ENCODE measurements around the gene DEDD.

Gene DEDD

DNA sequence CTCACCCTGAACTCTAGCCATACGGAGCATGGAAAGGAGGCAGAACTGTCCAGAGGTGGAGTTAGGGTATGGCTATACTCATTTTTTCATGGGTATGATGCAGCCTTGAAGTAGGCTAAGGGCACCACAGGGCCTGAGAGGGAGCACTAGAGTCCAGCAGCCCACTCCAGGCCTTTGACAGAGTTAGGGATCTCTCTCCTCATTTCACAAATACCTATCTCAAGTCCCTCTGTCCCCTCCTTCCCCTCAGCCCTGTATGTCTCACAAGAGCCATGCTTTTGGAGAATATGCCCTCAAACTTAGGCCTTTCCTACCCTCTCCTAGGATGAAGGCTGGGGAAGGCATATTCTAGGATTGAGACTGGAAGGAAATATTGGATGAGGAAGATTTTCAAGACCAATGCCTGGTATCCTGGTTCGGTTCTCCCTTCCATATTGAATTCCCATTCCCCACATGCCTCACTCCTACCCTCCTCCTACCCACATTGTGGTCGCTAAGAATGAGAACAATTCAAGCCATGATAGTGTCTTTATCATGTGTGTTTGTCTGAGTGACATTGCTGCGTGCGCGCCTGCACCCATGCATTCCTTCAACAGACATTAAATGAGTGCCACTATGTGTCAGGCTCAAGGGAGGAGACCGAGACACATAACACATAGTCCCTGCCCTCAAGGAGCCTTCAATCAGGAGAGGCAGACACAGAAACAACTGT is 40.5 kb downstream of the DEDD start:
- no peak for DNase-seq

GRCh38 chr1:161091093-161091492 is 41.4 kb downstream of the DEDD start:
- DNase-seq: no peak

DNA sequence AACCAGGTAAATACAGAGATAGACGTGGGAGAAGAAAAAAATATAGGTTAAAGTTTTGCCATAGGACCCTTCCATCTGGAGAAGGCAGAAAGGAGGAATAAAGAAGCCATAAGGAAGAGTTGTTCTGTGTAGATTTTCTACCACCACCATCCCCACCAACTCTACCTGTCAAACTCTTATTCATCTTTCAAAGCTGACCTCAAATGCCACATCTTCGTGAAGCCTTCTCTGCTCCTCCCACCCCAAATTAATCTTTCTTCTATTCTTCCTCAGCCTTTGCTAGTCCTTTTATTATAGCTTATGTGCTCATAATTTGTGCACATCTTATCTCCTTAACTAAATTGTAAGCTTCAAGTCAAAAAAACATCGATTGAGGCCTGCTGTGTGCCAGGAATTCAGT is 41.9 kb downstream of the DEDD start:
- DNase-seq: no peak

DNA sequence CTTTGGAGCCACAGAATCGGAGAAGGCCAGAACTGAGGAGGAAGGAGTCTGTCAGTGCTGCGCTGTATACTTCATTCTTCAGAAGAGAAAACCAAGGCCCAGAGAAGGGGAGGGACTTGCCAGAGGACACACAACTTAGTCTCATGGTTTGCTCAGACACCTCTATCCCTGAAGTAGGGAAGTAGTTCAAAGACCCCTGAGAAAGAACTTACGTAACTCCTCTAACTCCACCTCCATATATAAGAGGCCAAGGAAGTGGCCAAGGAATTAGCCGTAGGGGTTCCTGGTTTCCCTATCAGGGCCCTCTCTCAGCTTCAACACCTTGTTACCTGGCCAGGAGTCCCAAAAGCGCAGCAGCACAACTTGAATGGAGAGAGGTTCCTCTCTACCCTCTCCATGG is 42.5 kb downstream of the DEDD start:
- DNase-seq: no peak

DNA sequence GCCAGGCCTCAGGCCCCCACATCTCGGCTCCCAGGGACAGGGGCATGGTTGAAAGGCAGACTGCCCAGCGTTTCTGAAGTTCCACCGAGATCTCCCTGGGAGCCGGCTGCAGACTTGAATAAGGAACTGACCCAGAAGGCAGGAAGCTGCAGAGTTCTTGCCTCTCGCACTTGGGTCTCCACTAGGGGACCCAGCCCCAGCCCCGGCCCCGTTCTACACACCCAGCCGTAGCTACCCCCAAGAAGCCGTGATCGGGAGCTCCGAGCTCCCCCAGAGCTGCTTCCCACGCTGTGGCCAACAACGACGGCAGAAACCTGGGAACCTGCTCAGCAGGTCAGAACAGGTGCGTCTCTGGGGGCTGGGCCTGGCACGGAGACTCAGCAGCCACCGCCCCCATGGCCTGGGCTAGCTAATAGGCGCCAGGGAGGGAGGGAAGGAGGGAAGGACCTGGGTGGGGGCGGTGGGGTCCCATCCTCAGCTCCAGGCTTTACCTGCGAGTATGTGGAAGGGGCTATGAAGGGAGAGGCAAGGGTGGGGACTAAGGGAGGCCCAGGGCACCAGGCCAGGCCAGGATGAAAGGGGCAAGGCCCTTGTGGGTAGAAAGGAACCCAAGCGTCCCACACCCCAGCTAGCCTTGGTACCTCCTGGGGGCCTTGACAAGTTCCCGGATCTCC is 43.1 kb downstream of the DEDD start, which contains the start of gene NECTIN4:
NECTIN4 (minus strand) TSS at position 308 of the 674 bp plus-strand sequence; CDS start at position 46, 262 bp downstream.
- DNase-seq: no peak

- DNase-seq: no peak
Observed at GRCh38 chr1:161088587-161089110, 43.8 kb downstream of the DEDD start.

DNA sequence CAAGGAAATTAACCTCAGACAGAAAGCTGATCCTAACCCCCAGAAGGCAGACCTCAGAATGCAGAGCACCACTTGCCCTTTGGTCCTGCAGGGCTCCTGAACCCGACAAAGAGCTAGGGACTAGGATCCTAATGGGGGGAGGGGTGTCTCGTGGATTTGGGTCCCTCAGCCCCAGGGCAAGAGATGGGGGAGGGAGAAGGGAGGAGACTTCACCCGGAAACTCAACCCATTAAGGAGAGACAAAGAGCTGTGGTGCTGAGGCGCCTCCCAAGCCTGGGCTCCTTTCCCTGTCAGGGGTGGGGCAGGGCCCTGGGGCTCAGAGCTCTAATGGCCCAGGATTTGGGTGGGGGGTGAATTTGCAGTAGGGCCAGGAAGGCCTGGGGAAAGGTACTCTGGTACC is 46.0 kb downstream of the DEDD start:
- no peak for DNase-seq

DNA sequence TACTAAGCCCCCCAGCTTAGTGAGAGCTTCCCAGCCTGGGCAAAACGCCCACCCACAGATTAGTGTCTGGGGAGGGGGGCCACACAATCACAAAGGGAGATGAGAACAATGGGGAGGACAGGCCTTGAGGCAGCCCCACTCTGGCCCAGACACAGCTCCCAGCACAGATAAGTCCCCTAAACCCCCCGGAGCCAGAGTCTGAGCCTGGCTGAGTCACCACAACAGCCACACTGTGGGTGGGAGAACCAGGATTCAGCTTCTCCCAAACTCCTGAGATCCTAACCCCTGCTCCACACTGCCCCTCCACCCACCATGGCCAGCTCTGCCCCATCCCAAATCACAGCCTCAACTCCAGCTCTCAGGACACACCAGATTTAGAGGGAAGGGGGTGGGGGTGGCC is 47.3 kb downstream of the DEDD start:
- DNase-seq: no peak

DNA sequence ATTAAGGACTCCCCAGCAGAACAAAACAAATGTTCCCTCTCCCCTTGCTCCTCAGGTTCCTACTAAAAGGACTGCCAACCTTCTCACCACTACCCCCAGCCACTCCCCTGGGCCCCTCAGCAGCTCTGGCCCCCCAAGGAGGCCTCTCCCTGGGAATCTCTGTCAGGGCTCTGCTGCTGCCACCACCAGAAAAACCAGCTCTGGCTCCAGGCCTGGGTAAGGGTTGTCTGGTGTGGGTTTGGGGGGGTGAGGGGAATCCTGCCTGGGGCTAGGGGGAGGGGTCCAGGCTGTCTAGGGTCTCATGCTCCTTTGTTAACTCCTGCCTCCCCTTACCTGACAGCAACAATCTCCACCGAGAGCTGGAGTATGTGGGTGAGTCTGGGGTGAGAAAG is 47.9 kb downstream of the DEDD start:
- no peak for DNase-seq

- DNase-seq: no peak
Observed at GRCh38 chr1:161083748-161084596, 48.5 kb downstream of the DEDD start.

- no peak for DNase-seq
Observed at GRCh38 chr1:161082996-161083747, 49.3 kb downstream of the DEDD start.

DNA sequence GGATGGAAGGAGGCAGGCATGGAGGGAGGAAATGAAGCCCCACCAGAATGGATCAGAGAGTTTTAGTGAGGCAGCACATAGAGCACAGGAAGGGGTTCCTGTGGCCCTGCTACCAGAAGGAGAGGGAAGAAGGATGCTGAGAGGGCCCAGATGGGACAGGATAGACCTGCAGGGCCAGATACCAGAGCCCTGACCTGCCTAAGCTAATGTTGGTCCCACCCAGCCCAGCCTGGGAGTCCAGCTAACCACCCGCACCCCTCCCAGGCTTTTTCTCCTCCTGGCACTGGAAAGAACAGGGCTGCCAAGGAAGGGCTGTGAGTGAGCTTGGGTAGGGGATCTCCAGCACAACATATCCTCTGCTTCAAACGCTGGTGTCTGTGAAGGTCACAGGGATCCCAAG is 50.0 kb downstream of the DEDD start:
- no peak for DNase-seq

DNA sequence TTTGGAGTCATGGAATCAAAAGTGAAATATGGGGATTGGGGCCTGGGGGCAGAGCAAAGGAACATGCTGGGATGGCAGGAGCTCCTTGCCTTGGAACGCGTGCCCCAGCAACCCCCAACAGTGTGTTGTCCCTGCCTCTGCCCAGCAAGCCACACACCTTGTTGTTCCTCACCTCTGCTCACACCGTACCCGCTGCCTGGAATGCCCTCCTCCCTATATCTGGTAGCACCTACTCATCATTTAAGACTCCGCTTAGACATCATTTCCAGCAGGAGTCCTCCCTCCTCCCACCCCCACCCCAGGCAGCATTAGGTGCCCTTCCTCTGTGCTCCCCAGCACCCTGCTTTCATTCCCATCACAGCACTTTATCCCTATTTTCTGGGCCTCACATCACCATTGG is 50.9 kb downstream of the DEDD start:
- DNase-seq: no peak

DNA sequence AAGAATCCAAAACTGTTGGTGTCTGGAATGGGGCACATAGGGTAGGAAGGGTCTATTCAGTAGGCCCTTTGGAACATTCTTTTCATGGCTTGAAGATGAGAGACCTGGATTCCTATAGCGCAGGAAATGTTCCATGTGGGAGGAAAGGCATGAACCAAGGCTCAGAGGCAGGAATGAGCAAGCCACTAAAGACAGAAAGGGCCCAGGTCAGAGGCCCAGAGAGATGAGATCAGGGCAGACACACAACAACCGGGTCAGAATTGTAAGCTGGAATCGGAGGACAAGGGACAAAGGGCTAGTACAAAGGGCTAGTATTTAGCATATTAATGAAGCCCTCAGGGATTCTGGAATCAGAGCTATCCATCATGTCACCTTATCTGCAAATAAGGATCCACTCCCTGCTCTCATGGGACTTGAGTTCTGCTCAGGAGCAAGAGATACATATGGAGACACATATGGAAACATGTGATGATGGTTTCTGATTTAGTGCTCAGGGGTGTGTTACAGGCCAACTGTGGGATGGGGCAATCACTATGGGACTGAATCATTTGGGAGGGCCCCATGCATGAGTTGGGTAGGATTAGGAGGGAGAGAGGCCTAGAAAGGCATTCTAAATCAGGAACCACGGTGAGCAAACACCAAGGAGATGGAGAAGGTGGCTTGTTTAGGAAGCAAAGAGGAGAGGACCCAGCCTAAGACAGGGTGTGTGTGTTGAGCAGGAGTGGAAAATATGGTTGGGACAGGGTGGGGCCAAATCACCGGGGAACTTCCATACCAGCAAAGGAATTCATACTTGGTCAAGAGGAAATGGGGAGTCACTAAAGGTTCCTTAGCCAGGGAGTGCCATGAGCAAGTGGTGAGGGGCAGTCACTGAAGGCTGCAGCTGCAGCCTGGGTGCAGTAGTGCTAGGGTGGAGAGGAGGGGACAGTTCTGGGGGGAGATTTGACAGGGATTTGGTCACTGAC is 51.7 kb downstream of the DEDD start:
- DNase-seq: no peak

- no peak for DNase-seq
Observed at GRCh38 chr1:161079436-161080110, 52.9 kb downstream of the DEDD start.

- no peak for DNase-seq
Observed at GRCh38 chr1:161077426-161077825, 55.0 kb downstream of the DEDD start.

DNA sequence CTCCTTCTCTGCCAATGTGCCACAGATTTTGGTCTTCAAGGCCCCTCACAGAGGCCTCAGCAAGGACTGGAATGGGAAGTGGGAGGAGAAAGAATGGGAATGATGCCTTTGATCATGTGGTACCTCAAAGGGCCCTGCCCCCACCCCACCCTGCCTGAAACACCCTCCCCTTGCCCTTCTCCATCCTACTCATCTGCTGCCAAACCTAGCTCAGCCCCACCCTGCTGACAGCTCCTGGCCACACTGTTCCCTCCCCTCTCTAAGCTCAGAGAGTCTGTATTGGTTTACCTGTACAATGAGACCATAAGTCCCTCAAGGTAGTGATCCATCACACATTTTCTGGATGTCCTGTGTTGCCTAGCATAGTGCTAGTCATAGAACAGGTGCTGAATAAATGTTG is 56.1 kb downstream of the DEDD start:
- DNase-seq: no peak

- DNase-seq: no peak
Observed at GRCh38 chr1:161074676-161075368, 57.6 kb downstream of the DEDD start.

DNA sequence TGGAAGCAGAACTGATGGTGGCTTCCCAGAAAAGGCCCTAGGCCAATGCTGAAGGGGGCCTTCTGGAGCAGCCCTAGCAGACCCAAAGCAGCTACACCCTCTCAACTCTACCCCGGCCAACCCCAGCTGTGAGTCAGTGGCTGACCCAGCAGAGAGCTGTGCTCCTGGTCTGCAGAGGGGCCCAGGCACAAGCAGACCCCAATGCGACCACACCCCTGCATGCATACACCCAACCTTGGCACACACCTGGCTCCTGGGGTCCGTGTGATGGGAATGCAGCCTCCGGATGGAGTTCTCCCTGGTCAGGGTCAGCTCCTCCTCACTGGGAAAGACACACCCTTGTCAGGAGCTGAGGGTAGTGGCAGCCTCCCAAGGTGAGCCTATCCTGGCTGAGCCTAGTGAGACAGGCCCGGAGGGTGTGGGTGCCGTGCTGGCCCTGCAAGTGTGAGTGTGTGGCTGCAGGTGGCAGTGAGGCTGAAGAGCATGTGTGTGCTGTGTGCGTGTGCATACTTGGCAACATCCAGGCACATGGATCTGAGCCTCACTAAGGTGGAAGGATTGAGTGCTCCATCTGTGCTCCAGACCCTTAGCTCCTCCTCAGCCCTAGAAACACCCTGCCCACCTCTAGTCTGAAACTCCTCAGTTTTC is 58.9 kb downstream of the DEDD start:
- DNase-seq: no peak
